Stimulated activated CD8-positive, alpha-beta memory T cell treated with anti-CD3 and anti-CD28 coated beads, Interleukin-15, amount 100 ng/mL, for 1 hour (primary cell): ENCODE results near the gene UBE2D3.
"Not testable (repeated sequence)": the region's sequence is repeated elsewhere in the genome, so short reads cannot be mapped to it uniquely, and the experiment has no call there.

Experiments used
- DNase-seq: peaks from one replicate; pipeline ENCODE4 v3.0.0-alpha.2; 2020; ENCODE audit warnings: low read depth

The UBE2D3 gene

GRCh38 chr4:102829803-102830202 is 2.5 kb upstream of the UBE2D3 start:
- no peak for DNase-seq

- no peak for DNase-seq
These were observed 1.1 kb upstream of the UBE2D3 start for GRCh38 chr4:102828497-102828808.

GRCh38 chr4:102827674-102828496 is 534 bp upstream of the UBE2D3 start:
- peak; percentile 97 for DNase-seq

GRCh38 chr4:102826105-102826889 is 1.1 kb downstream of the UBE2D3 start:
- DNase-seq, result no peak

GRCh38 chr4:102825261-102826091 is 1.9 kb downstream of the UBE2D3 start:
- DNase-seq, result no peak

GRCh38 chr4:102824398-102824797 is 3.0 kb downstream of the UBE2D3 start:
- no peak for DNase-seq

GRCh38 chr4:102823897-102824296 is 3.5 kb downstream of the UBE2D3 start:
- DNase-seq, result no peak

- no peak for DNase-seq
These were observed 3.9 kb downstream of the UBE2D3 start for GRCh38 chr4:102823464-102823863.

DNA sequence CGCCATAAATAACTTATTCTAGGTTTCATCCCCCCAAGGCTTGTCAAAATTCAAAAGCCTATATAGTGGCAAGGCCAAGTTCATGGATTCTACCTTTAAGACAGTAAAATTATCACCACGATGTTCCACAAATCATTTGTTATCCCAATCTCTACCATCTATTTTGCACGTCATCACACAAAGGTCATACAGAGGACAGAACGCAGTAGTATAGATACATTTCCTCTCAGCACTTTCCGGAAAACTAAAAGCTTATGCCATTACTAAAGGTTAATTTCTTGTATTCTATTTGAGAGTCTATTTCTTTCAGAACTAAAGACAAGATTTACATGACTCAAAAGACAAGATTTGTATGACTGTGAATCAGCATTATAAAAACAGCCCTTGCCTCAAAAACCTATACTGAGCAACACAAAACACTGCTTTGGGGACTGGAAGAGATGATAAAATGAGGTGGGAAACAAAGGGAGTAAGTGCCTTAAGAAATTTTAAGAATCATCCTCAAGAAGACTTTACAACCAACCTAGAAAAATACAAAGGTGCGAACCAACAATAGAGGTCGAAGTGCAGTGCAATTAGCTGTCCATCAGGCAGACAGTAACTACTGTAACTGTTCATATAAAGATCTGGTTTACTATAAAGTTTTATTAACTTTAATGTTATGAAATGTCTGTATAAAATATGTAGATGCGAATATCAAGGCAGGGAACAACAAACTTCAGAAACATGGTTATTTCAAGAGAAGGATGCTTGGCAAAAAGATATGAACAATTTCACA is 7.6 kb downstream of the UBE2D3 start:
- no peak for DNase-seq

- DNase-seq, result not testable (repeated sequence)
These were observed 8.3 kb downstream of the UBE2D3 start for GRCh38 chr4:102819100-102819499.

GRCh38 chr4:102817613-102818268 is 9.6 kb downstream of the UBE2D3 start:
- DNase-seq, result no peak

DNA sequence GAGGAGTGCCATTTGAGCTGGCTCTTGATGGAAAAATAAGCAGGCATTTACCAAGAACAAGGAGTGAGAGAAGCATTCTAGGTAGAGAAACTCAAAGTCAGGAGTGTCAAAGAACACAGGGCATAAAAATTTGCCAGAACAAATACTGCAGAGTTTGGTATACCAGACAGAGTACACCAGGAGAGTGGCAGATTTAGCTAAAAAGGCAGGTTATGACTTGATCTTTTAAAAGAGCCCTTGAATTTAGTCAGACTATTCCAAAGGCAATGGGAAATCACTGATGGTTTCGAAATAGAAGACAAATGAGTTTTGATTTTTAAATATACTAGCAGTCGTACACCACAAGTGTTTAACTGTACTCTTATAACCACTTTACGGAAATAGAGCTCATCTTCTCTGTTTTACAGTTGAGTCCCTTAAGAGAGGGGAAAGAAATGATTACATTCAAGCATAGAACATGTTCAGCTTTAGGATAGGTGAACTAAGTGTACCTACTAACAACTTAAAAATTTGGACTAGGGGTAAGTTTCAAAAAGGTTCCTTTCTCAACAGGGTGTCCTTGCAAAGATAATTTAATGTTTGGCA is 10.2 kb downstream of the UBE2D3 start:
- DNase-seq, result no peak

DNA sequence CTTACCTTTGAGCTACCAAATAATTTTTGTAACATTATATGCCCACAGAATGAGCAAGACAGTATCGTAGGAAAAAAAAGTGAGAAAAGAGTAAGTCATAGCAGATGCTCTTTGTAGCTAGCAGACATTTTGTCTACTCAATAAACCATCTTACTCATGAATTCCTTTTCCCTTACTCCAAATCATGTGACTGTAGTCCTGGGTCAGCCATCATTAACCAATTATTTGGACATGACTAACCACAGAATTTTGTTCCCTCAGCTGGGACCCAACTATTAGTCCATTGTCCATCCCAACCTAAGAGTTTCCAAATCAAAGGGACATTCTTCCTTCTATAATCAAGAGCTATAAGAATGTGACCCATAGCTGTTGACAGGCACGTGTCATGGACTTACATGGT is 11.4 kb downstream of the UBE2D3 start:
- DNase-seq, result no peak

GRCh38 chr4:102809691-102810090 is 17.7 kb downstream of the UBE2D3 start:
- DNase-seq, result no peak

DNA sequence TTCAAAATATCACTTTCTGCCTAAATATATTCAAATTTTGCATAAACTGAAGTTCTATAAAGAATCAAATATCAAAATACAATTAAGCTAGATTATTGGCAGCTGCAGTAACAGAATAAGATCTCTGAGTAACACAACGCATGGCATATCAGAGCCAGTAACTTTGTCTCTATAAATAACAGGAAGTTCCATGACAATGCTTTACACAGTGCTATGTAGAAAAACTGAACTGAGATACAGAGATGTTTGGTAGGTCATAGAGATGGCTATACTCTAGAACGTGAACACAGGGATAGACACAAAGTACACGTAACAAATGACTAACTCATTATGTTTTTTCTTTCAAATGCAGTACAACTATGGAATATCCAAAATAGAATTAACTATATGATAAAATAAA is 18.2 kb downstream of the UBE2D3 start:
- DNase-seq, result no peak

DNA sequence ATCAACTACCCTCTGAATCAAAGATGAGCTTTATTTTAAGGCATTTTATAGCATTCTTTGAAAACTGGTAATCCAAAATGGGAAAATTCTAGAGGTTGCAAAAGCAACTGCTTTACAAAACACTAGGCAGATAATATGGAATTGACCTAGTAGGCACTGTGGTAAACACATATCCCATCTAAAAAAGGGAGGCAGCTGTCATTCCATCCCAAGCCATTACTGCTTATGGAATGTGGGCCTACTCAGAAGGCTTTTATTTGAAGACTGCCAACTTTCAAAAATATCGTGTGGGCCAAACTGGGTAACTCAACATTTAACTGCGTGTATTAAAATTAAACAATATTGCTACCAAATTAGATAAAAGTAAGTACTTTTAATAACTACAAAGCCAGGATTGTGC is 19.3 kb downstream of the UBE2D3 start:
- DNase-seq, result no peak

DNA sequence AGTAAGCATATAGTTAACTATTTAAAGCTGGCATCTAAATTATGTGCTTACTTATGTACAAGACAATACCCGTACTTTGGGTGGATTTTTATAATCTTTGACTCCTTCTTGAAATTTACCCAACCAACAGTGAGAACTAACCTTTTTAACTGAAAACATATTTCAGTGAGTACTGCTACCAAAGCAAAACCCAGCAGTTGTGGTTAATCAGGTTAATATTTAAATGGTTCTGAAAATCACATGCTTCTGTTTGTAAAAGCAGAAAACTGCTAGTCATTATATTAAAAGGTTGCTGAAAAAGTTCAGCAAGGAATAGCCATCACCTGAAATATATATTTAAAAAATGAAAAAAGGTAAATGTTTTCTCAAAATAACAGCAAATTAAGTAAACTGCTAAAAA is 20.0 kb downstream of the UBE2D3 start:
- no peak for DNase-seq

GRCh38 chr4:102799816-102800215 is 27.5 kb downstream of the UBE2D3 start:
- no peak for DNase-seq

- DNase-seq, result no peak
These were observed 32.4 kb downstream of the UBE2D3 start for GRCh38 chr4:102794999-102795398.

DNA sequence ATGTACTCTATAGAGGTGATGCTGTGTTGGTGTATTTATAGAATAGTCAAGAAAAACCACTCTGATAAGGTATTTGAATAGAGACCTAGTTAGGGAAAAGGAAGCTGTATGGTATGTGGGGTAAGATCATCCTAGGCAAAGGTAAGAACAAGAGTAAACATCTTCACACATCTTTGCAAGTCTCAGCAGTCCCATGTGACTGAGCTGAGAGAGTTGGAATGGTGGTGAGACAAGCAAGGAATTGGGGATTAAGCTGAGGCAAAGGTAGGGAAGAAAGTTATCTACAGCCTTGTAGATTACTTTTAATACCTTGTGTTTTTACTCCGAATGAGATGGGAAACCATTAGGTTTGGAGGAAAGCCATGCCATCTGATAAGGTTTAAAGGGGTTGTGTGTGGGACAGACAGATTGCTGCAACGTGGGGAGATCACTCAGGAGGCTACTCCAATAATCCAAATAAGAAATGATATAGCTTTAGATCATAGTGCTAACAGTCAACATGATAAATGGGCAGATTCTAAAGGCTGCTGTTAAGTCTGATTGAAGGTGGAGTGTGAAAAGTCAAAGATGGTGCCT is 34.9 kb downstream of the UBE2D3 start:
- no peak for DNase-seq
